ENCODE data around the gene SRD5A3.
"Not testable (repeated sequence)": the region's sequence is repeated elsewhere in the genome, so short reads cannot be mapped to it uniquely, and the experiment has no call there.

The SRD5A3 gene

GRCh38 chr4:55346851-55347255 lies 811 bp downstream of the SRD5A3 start:
- DNase-seq (ENCODE audit: low spot score) = no peak

- peak; percentile 18 for DNase-seq (ENCODE audit: low spot score)
Observed at GRCh38 chr4:55347610-55348228, 1.7 kb downstream of the SRD5A3 start.

GRCh38 chr4:55348466-55348865 lies 2.4 kb downstream of the SRD5A3 start:
- no peak for DNase-seq (ENCODE audit: low spot score)

- not testable (repeated sequence) for DNase-seq (ENCODE audit: low spot score)
Observed at GRCh38 chr4:55350870-55351269, 4.8 kb downstream of the SRD5A3 start.

- no peak for DNase-seq (ENCODE audit: low spot score)
Observed at GRCh38 chr4:55351824-55352223, 5.8 kb downstream of the SRD5A3 start.

GRCh38 chr4:55352726-55353125 lies 6.7 kb downstream of the SRD5A3 start:
- DNase-seq (ENCODE audit: low spot score) = no peak

- DNase-seq (ENCODE audit: low spot score) = not testable (repeated sequence)
Observed at GRCh38 chr4:55353228-55353747, 7.2 kb downstream of the SRD5A3 start.

- DNase-seq (ENCODE audit: low spot score) = no peak
Observed at GRCh38 chr4:55354648-55355047, 8.6 kb downstream of the SRD5A3 start.

- DNase-seq (ENCODE audit: low spot score) = no peak
Observed at GRCh38 chr4:55355555-55355954, 9.5 kb downstream of the SRD5A3 start.

- no peak for DNase-seq (ENCODE audit: low spot score)
Observed at GRCh38 chr4:55356991-55357461, 11.0 kb downstream of the SRD5A3 start.

GRCh38 chr4:55358246-55358645 lies 12.2 kb downstream of the SRD5A3 start:
- DNase-seq (ENCODE audit: low spot score) = no peak

GRCh38 chr4:55358668-55359067 lies 12.6 kb downstream of the SRD5A3 start:
- no peak for DNase-seq (ENCODE audit: low spot score)

- no peak for DNase-seq (ENCODE audit: low spot score)
Observed at GRCh38 chr4:55359397-55359916, 13.4 kb downstream of the SRD5A3 start.

GRCh38 chr4:55362938-55363337 lies 16.9 kb downstream of the SRD5A3 start:
- not testable (repeated sequence) for DNase-seq (ENCODE audit: low spot score)

GRCh38 chr4:55363691-55364351 lies 17.8 kb downstream of the SRD5A3 start:
- DNase-seq (ENCODE audit: low spot score) = no peak

- no peak for DNase-seq (ENCODE audit: low spot score)
Observed at GRCh38 chr4:55364691-55365344, 18.8 kb downstream of the SRD5A3 start.

- DNase-seq (ENCODE audit: low spot score) = no peak
Observed at GRCh38 chr4:55365345-55365728, 19.3 kb downstream of the SRD5A3 start.

- DNase-seq (ENCODE audit: low spot score) = no peak
Observed at GRCh38 chr4:55366621-55367020, 20.6 kb downstream of the SRD5A3 start.

GRCh38 chr4:55367084-55367722 lies 21.2 kb downstream of the SRD5A3 start:
- no peak for DNase-seq (ENCODE audit: low spot score)

- no peak for DNase-seq (ENCODE audit: low spot score)
Observed at GRCh38 chr4:55369968-55370367, 23.9 kb downstream of the SRD5A3 start.

- no peak for DNase-seq (ENCODE audit: low spot score)
Observed at GRCh38 chr4:55372259-55372658, 26.2 kb downstream of the SRD5A3 start.

- DNase-seq (ENCODE audit: low spot score) = no peak
Observed at GRCh38 chr4:55373461-55373860, 27.4 kb downstream of the SRD5A3 start.

Measured in hematopoietic multipotent progenitor cell treated with erythropoietin and hydrocortisone succinate and interleukin-3 and kit ligand, for 15 days (in vitro differentiated cells).